Smooth muscle cell (in vitro differentiated cells): Measurements from ENCODE around the gene CD99L2. TPM values are rescaled to one million over a fixed set of nuclear protein-coding genes. Genes with fewer than 3 reads are reported as not detected.
"Not testable (repeated sequence)": the region's sequence is repeated elsewhere in the genome, so short reads cannot be mapped to it uniquely, and the experiment has no call there.

Source experiments
- DNase-seq: peaks from one replicate; lab custom pipeline; 2025; ENCODE audit not compliant: unreplicated experiment; lab: John Stamatoyannopoulos, UW
- H2AFZ ChIP-seq: fragments of 200-600 bp; sonication (generic); 2 replicates; pipeline ENCODE4 v1.6.0; 2016; ENCODE audit warnings: antibody characterized with exemption, low read depth, mild to moderate bottlenecking
- H3F3A ChIP-seq: fragments of 200-600 bp; sonication (generic); 2 replicates; pipeline ENCODE4 v1.6.0; 2017; ENCODE audit warnings: antibody characterized with exemption, low read depth
- H3K27ac ChIP-seq: fragments of 200-600 bp; sonication (generic); 2 replicates; pipeline ENCODE4 v1.5.1; 2016; ENCODE audit warnings: low read depth, mild to moderate bottlenecking
- H3K27me3 ChIP-seq: fragments of 200-600 bp; sonication (generic); 2 replicates; pipeline ENCODE4 v1.6.1; 2016; ENCODE audit warnings: low read depth, mild to moderate bottlenecking
- H3K36me3 ChIP-seq: fragments of 200-600 bp; sonication (generic); 2 replicates; pipeline ENCODE4 v1.5.1; 2016; ENCODE audit warnings: low read depth
- H3K4me1 ChIP-seq: fragments of 200-600 bp; sonication (generic); 2 replicates; pipeline ENCODE4 v1.5.1; 2016; ENCODE audit warnings: low read depth
- H3K4me2 ChIP-seq: fragments of 200-600 bp; sonication (generic); 2 replicates; pipeline ENCODE4 v1.6.0; 2016; ENCODE audit warnings: mild to moderate bottlenecking
- H3K4me3 ChIP-seq: fragments of 200-600 bp; sonication (generic); 2 replicates; pipeline ENCODE4 v1.5.1; 2016; ENCODE audit warnings: mild to moderate bottlenecking
- H3K79me2 ChIP-seq: fragments of 200-600 bp; sonication (generic); 2 replicates; pipeline ENCODE4 v1.6.0; 2016; ENCODE audit warnings: low read depth, mild to moderate bottlenecking
- H3K9ac ChIP-seq: fragments of 200-600 bp; sonication (generic); 2 replicates; pipeline ENCODE4 v1.6.0; 2016; ENCODE audit warnings: low read depth
- H3K9me3 ChIP-seq: fragments of 200-600 bp; sonication (generic); replicated peaks from 2 replicates; pipeline ENCODE4 v1.5.1; 2016; ENCODE audit warnings: low read depth
- H4K20me1 ChIP-seq: fragments of 200-600 bp; sonication (generic); 2 replicates; pipeline ENCODE4 v1.6.0; 2016; ENCODE audit warnings: low read depth
- WGBS: methylation state at CpG from one replicate; pipeline ENCODE4 v1.1.7; 2016; ENCODE audit warnings: low lambda C conversion rate; 5-methylcytosine and 5-hydroxymethylcytosine counted together
- polyA plus RNA-seq: library from polyadenylated mRNA; unstranded; fragments of >200 nt; fragmentation: Nextera tagmentation; extraction: Ambion mirVana; gene quantifications from 2 replicates; pipeline ENCODE4 v1.2.1, GENCODE V29; 2016
- total RNA-seq: library from RNA; depleted of rRNA; stranded (reverse); fragments of >200 nt; gene quantifications from 2 replicates; pipeline ENCODE4 v1.2.3, GENCODE V29; 2014
- TF ChIP-seq, protein P1 (sequence below): fragments of 200-600 bp; sonication (generic); IDR thresholded peaks from 2 replicates; pipeline ENCODE4 v1.5.1; 2017; ENCODE audit warnings: borderline replicate concordance, mild to moderate bottlenecking, antibody characterized with exemption; ENCODE audit not compliant: insufficient read depth, poor library complexity, severe bottlenecking

CD99L2 gene
- total and polyA plus RNA-seq, 2 experiments from 2014 or later, result 43.7 to 44.6 TPM

- Histone ChIP-seq H3K4me1 (no peaks in the 10 kb centered on the region), H2AFZ (no peak overlapping the region), H4K20me1 (no peaks in the 10 kb centered on the region), H3F3A (no peaks in the 10 kb centered on the region), H3K9me3 (peaks cover 8% of the 10 kb centered on the region), H3K27me3 (no peaks in the 10 kb centered on the region), H3K9ac (no peak overlapping the region), H3K4me2 (no peak overlapping the region), H3K36me3 (no peaks in the 10 kb centered on the region), H3K79me2 (peaks cover 3% of the 10 kb centered on the region), H3K4me3 (no peak overlapping the region), H3K27ac (no peak overlapping the region)
- no peak for DNase-seq
- 81% methylated on average over 1 of the region's 1 CpG for WGBS
- TF ChIP-seq, protein P1, sequence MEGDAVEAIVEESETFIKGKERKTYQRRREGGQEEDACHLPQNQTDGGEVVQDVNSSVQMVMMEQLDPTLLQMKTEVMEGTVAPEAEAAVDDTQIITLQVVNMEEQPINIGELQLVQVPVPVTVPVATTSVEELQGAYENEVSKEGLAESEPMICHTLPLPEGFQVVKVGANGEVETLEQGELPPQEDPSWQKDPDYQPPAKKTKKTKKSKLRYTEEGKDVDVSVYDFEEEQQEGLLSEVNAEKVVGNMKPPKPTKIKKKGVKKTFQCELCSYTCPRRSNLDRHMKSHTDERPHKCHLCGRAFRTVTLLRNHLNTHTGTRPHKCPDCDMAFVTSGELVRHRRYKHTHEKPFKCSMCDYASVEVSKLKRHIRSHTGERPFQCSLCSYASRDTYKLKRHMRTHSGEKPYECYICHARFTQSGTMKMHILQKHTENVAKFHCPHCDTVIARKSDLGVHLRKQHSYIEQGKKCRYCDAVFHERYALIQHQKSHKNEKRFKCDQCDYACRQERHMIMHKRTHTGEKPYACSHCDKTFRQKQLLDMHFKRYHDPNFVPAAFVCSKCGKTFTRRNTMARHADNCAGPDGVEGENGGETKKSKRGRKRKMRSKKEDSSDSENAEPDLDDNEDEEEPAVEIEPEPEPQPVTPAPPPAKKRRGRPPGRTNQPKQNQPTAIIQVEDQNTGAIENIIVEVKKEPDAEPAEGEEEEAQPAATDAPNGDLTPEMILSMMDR, result no peak
Observed at GRCh38 chrX:150834695-150835094, 63.8 kb downstream of the CD99L2 start.

DNA sequence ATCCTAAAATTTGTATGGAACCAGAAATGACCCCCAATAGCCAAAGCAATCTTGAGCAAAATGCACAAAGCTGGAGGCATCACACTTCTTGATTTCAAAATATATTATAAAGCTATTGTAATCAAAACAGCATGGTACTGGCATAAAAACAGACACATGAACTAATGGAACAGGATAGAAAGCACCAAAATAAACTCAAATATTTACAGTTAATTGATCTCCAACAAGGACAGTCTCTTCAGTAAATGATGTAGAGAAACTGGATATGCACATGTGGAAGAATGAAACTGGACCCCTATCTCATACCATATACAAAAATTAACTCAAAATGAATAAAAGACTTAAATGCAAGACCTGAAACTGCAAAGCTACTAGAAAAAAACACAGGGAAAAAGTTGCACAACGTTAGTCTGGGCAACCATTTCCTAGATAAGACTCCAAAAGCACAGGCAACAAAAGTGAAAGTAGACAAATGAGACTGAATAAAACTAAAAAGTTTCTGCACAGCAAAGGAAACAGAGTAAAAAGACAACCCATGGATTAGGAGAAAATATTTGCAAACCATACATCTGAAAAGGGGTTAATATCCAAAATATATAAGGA lies 64.9 kb downstream of the CD99L2 start:
- Histone ChIP-seq H3K4me3 (no peak overlapping the region), H3K9me3 (peaks cover 8% of the 10 kb centered on the region), H3K27ac (no peak overlapping the region), H3K4me2 (no peak overlapping the region), H2AFZ (no peak overlapping the region), H3K9ac (no peak overlapping the region), H4K20me1 (no peaks in the 10 kb centered on the region), H3K79me2 (peaks cover 3% of the 10 kb centered on the region), H3K27me3 (no peaks in the 10 kb centered on the region), H3K36me3 (no peaks in the 10 kb centered on the region), H3K4me1 (no peaks in the 10 kb centered on the region), H3F3A (no peaks in the 10 kb centered on the region)
- TF ChIP-seq, protein P1, result no peak
- WGBS, result 74% methylated on average over 1 of the region's 1 CpG
- DNase-seq, result no peak

DNA sequence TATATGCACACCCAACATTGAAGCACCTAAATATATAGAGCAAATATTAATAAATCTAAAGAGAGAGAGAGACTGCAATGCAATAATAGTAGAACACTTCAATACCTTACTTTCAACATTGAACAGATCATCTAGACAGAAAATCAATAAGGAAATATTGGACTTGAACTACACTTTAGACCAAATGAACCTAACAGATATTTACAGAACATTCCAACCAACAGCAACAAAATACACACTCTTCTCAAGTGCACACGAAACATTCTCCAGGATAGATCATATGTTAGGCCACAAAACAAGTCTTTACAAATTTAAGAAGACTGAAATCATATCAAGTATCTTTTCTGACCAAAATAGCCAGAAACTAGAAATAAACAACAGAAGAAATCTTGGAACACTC lies 66.6 kb downstream of the CD99L2 start:
- H3K4me2 ChIP-seq, result no peak overlapping the region
- no peaks in the 10 kb centered on the region for H4K20me1 ChIP-seq
- no peaks in the 10 kb centered on the region for H3K36me3 ChIP-seq
- H3K4me3 ChIP-seq, result no peak overlapping the region
- H3K27me3 ChIP-seq, result no peaks in the 10 kb centered on the region
- peaks cover 3% of the 10 kb centered on the region for H3K79me2 ChIP-seq
- H3K27ac ChIP-seq, result no peak overlapping the region
- no peak overlapping the region for H3K9ac ChIP-seq
- TF ChIP-seq, protein P1, result no peak
- H3K4me1 ChIP-seq, result no peaks in the 10 kb centered on the region
- WGBS, result 86% methylated on average over 1 of the region's 1 CpG
- peaks cover 8% of the 10 kb centered on the region for H3K9me3 ChIP-seq
- H3F3A ChIP-seq, result no peaks in the 10 kb centered on the region
- no peak for DNase-seq
- H2AFZ ChIP-seq, result no peak overlapping the region

- Histone ChIP-seq H3K27me3 (no peaks in the 10 kb centered on the region), H3K4me1 (no peaks in the 10 kb centered on the region), H2AFZ (no peak overlapping the region), H4K20me1 (no peaks in the 10 kb centered on the region), H3K9ac (no peak overlapping the region), H3K4me3 (no peak overlapping the region), H3K4me2 (no peak overlapping the region), H3K79me2 (peaks cover 3% of the 10 kb centered on the region), H3K9me3 (peaks cover 6% of the 10 kb centered on the region), H3F3A (no peaks in the 10 kb centered on the region), H3K36me3 (no peaks in the 10 kb centered on the region), H3K27ac (no peak overlapping the region)
- TF ChIP-seq, protein P1, result no peak
- WGBS, result 84% methylated on average over 5 of the region's 5 CpGs
- DNase-seq, result no peak
Observed at GRCh38 chrX:150828785-150829184, 69.7 kb downstream of the CD99L2 start.

DNA sequence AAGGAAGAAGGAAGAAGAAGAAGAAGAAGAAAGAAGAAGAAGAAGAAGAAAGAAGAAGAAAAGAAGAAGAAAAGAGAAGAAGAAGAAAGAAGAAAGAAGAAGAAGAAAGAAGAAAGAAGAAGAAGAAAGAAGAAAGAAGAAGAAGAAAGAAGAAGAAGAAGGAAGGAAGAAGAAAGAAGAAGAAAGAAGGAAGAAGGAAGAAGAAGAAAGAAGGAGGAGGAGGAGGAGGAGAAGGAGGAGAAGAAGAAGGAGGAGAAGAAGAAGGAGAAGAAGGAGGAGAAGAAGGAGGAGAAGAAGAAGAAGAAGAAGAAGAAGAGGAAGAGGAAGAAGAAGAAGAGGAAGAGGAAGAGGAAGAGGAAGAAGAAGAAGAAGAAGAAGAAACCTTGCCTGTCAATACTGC lies 74.1 kb downstream of the CD99L2 start:
- H3K79me2 ChIP-seq, H3K4me1 ChIP-seq, H3K4me3 ChIP-seq, H3K4me2 ChIP-seq, H3K27ac ChIP-seq, H3K27me3 ChIP-seq, H4K20me1 ChIP-seq, H2AFZ ChIP-seq, DNase-seq, H3K9ac ChIP-seq, H3F3A ChIP-seq, H3K9me3 ChIP-seq, H3K36me3 ChIP-seq: not testable (repeated sequence)

- not testable (repeated sequence) for H3K36me3 ChIP-seq, H3K9me3 ChIP-seq, H3K27me3 ChIP-seq, H3K79me2 ChIP-seq, H4K20me1 ChIP-seq, H2AFZ ChIP-seq, H3K4me2 ChIP-seq, H3K4me3 ChIP-seq, H3K9ac ChIP-seq, H3F3A ChIP-seq, DNase-seq, H3K27ac ChIP-seq, H3K4me1 ChIP-seq
- WGBS, result 91% methylated on average over 1 of the region's 1 CpG
Observed at GRCh38 chrX:150823826-150824225, 74.6 kb downstream of the CD99L2 start.
